WTC11 (cell line): Measurements from ENCODE around the gene SCUBE1. TPM values are rescaled to one million over a fixed set of nuclear protein-coding genes. Genes with fewer than 3 reads are reported as not detected.

Source experiments
- ATAC-seq: fragments of 200-7000 bp; cut with Tn5 transposase; 2 replicates; pipeline ENCODE4 v1.10.0; 2021; ENCODE audit warnings: mild to moderate bottlenecking, moderate library complexity
- CTCF ChIA-PET: fragments of 300-600 bp; sonication (Branson Sonifier 250); formaldehyde crosslinking; loops from one replicate; lab custom pipeline; 2021; ENCODE audit warnings: antibody characterized with exemption; lab: Charles Lee
- POLR2A ChIA-PET: fragments of 350-600 bp; sonication (Branson Sonifier 250); formaldehyde crosslinking; loops from one replicate; lab custom pipeline; 2021; ENCODE audit warnings: antibody characterized with exemption; lab: Charles Lee
- DNase-seq: peaks from one replicate; pipeline ENCODE4 v3.0.0; 2021; ENCODE audit warnings: low spot score
- H3K27ac Mint-ChIP-seq: 2 replicates; pipeline ENCODE4 v1.8.0; 2021; ENCODE audit warnings: mixed read lengths
- H3K27me3 Mint-ChIP-seq: 2 replicates; pipeline ENCODE4 v1.8.0; 2021; ENCODE audit warnings: low read depth, mild to moderate bottlenecking, moderate library complexity, mixed read lengths
- H3K36me3 Mint-ChIP-seq: 2 replicates; pipeline ENCODE4 v1.8.0; 2021; ENCODE audit warnings: mixed read lengths
- H3K4me1 Mint-ChIP-seq: 2 replicates; pipeline ENCODE4 v1.8.0; 2022; ENCODE audit warnings: mixed read lengths
- H3K4me3 Mint-ChIP-seq: 2 replicates; pipeline ENCODE4 v1.8.0; 2021; ENCODE audit warnings: mild to moderate bottlenecking, moderate library complexity, mixed read lengths
- H3K9me3 Mint-ChIP-seq: 2 replicates; pipeline ENCODE4 v1.8.0; 2021; ENCODE audit warnings: mixed read lengths
- ATF1 ChIP-seq: sonication (generic); formaldehyde crosslinking; IDR thresholded peaks from 2 replicates; pipeline ENCODE4 v1.8.1; 2023; ENCODE audit warnings: mild to moderate bottlenecking, moderate library complexity, missing genetic modification reagents
- CREB1 ChIP-seq: sonication (generic); formaldehyde crosslinking; IDR thresholded peaks from 2 replicates; pipeline ENCODE4 v1.8.0; 2023; ENCODE audit warnings: mild to moderate bottlenecking, missing genetic modification reagents
- GTF2I ChIP-seq: fragments of 250-450 bp; sonication (Bioruptor Pico); conservative IDR thresholded peaks from 2 replicates; pipeline ENCODE4 v1.4.0; 2021; ENCODE audit warnings: mild to moderate bottlenecking
- IRF2 ChIP-seq: sonication (generic); formaldehyde crosslinking; IDR thresholded peaks from 2 replicates; pipeline ENCODE4 v1.8.0; 2022; ENCODE audit warnings: low read depth, missing genetic modification reagents, borderline replicate concordance
- NFYB ChIP-seq: sonication (generic); formaldehyde crosslinking; conservative IDR thresholded peaks from 2 replicates; pipeline ENCODE4 v1.8.0; 2022; ENCODE audit warnings: low read depth, missing genetic modification reagents
- SMAD4 ChIP-seq: sonication (generic); formaldehyde crosslinking; IDR thresholded peaks from 2 replicates; pipeline ENCODE4 v1.8.0; 2022; ENCODE audit warnings: mild to moderate bottlenecking, missing genetic modification reagents
- SP1 ChIP-seq: sonication (generic); formaldehyde crosslinking; conservative IDR thresholded peaks from 2 replicates; pipeline ENCODE4 v1.8.1; 2022; ENCODE audit warnings: missing genetic modification reagents
- ZNF263 ChIP-seq: sonication (generic); formaldehyde crosslinking; IDR thresholded peaks from 2 replicates; pipeline ENCODE4 v1.8.1; 2022; ENCODE audit warnings: low read depth, mild to moderate bottlenecking, moderate library complexity, missing genetic modification reagents
- ZNF317 ChIP-seq: sonication (generic); formaldehyde crosslinking; IDR thresholded peaks from 2 replicates; pipeline ENCODE4 v1.8.1; 2023; ENCODE audit warnings: low read depth, mild to moderate bottlenecking, moderate library complexity, missing genetic modification reagents, borderline replicate concordance
- total RNA-seq: library from RNA; stranded (reverse); gene quantifications from 3 replicates; pipeline ENCODE4 v1.2.3, GENCODE V29; 2021
- TF ChIP-seq, protein P1 (sequence below): sonication (generic); formaldehyde crosslinking; IDR thresholded peaks from 2 replicates; pipeline ENCODE4 v1.8.1; 2023; ENCODE audit warnings: mild to moderate bottlenecking, missing genetic modification reagents, moderate library complexity
- TF ChIP-seq, protein P2 (sequence below): fragments of 250-450 bp; sonication (Bioruptor Pico); IDR thresholded peaks from 2 replicates; pipeline ENCODE4 v1.9.0; 2021; ENCODE audit warnings: mild to moderate bottlenecking
- TF ChIP-seq, protein P3 (sequence below): sonication (generic); formaldehyde crosslinking; IDR thresholded peaks from 2 replicates; pipeline ENCODE4 v1.8.1; 2023; ENCODE audit warnings: mild to moderate bottlenecking, missing genetic modification reagents
- TF ChIP-seq, protein P4 (sequence below): sonication (generic); formaldehyde crosslinking; IDR thresholded peaks from 2 replicates; pipeline ENCODE4 v1.8.1; 2022; ENCODE audit warnings: mild to moderate bottlenecking, missing genetic modification reagents, moderate library complexity, borderline replicate concordance
- TF ChIP-seq, protein P5 (sequence below): sonication (generic); formaldehyde crosslinking; conservative IDR thresholded peaks from 2 replicates; pipeline ENCODE4 v1.8.1; 2022; ENCODE audit warnings: mild to moderate bottlenecking, missing genetic modification reagents
- TF ChIP-seq, protein P6 (sequence below): sonication (generic); formaldehyde crosslinking; IDR thresholded peaks from 2 replicates; pipeline ENCODE4 v1.8.0; 2022; ENCODE audit warnings: mild to moderate bottlenecking, missing genetic modification reagents
- TF ChIP-seq, protein P7 (sequence below): sonication (generic); formaldehyde crosslinking; IDR thresholded peaks from 2 replicates; pipeline ENCODE4 v1.8.1; 2023; ENCODE audit warnings: mild to moderate bottlenecking, missing genetic modification reagents, borderline replicate concordance
- TF ChIP-seq, protein P8 (sequence below): sonication (generic); formaldehyde crosslinking; IDR thresholded peaks from 2 replicates; pipeline ENCODE4 v1.8.0; 2023; ENCODE audit warnings: mild to moderate bottlenecking, missing genetic modification reagents
- TF ChIP-seq, protein P9 (sequence below): fragments of 250-450 bp; sonication (Bioruptor Pico); IDR thresholded peaks from 2 replicates; pipeline ENCODE4 v2.1.2; 2022; ENCODE audit warnings: mild to moderate bottlenecking, moderate library complexity

Gene SCUBE1
- total RNA-seq, 1 experiment from 2014 or later: 6.9 TPM

DNA sequence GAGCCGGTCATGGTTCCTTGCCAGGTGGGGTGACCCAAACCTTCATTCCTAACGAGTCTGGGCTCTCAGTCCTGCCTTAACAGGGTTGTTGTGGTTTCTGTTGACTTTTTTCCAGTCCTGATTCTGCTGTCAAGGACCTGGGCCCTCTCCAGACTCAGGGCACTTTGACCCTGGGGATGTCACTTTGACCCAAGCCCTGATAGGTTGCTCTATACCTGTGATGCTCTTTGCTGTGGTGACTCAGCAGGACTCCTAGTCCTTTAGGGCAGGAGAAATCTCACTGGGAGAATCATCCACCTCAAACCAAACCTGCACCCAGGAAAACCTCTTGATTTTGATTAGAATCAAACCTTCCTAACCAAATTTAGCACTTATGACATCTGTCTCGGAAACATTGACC lies 48.1 kb upstream of the SCUBE1 start:
- H3K4me1 Mint-ChIP-seq: peaks cover 16% of the 10 kb centered on the region
- no peak overlapping the region for H3K27ac Mint-ChIP-seq
- DNase-seq: no peak
- POLR2A ChIA-PET: no interaction called here
- H3K36me3 Mint-ChIP-seq: no peaks in the 10 kb centered on the region
- ATAC-seq: no peak
- no peak overlapping the region for H3K4me3 Mint-ChIP-seq
- TF ChIP-seq GTF2I (CRISPR knock-in tag) (no peak), SP1 (no peak), NFYB (no peak), ZNF317 (CRISPR knock-in tag) (no peak), SMAD4 (CRISPR knock-in tag) (no peak), CREB1 (no peak), ATF1 (CRISPR knock-in tag) (no peak)
- TF ChIP-seq, protein P1, sequence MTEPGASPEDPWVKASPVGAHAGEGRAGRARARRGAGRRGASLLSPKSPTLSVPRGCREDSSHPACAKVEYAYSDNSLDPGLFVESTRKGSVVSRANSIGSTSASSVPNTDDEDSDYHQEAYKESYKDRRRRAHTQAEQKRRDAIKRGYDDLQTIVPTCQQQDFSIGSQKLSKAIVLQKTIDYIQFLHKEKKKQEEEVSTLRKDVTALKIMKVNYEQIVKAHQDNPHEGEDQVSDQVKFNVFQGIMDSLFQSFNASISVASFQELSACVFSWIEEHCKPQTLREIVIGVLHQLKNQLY (CRISPR knock-in tag): no peak
- TF ChIP-seq, protein P2, sequence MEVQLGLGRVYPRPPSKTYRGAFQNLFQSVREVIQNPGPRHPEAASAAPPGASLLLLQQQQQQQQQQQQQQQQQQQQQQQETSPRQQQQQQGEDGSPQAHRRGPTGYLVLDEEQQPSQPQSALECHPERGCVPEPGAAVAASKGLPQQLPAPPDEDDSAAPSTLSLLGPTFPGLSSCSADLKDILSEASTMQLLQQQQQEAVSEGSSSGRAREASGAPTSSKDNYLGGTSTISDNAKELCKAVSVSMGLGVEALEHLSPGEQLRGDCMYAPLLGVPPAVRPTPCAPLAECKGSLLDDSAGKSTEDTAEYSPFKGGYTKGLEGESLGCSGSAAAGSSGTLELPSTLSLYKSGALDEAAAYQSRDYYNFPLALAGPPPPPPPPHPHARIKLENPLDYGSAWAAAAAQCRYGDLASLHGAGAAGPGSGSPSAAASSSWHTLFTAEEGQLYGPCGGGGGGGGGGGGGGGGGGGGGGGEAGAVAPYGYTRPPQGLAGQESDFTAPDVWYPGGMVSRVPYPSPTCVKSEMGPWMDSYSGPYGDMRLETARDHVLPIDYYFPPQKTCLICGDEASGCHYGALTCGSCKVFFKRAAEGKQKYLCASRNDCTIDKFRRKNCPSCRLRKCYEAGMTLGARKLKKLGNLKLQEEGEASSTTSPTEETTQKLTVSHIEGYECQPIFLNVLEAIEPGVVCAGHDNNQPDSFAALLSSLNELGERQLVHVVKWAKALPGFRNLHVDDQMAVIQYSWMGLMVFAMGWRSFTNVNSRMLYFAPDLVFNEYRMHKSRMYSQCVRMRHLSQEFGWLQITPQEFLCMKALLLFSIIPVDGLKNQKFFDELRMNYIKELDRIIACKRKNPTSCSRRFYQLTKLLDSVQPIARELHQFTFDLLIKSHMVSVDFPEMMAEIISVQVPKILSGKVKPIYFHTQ (CRISPR knock-in tag): no peak
- TF ChIP-seq, protein P3, sequence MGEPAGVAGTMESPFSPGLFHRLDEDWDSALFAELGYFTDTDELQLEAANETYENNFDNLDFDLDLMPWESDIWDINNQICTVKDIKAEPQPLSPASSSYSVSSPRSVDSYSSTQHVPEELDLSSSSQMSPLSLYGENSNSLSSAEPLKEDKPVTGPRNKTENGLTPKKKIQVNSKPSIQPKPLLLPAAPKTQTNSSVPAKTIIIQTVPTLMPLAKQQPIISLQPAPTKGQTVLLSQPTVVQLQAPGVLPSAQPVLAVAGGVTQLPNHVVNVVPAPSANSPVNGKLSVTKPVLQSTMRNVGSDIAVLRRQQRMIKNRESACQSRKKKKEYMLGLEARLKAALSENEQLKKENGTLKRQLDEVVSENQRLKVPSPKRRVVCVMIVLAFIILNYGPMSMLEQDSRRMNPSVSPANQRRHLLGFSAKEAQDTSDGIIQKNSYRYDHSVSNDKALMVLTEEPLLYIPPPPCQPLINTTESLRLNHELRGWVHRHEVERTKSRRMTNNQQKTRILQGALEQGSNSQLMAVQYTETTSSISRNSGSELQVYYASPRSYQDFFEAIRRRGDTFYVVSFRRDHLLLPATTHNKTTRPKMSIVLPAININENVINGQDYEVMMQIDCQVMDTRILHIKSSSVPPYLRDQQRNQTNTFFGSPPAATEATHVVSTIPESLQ (CRISPR knock-in tag): no peak
- TF ChIP-seq, protein P4, sequence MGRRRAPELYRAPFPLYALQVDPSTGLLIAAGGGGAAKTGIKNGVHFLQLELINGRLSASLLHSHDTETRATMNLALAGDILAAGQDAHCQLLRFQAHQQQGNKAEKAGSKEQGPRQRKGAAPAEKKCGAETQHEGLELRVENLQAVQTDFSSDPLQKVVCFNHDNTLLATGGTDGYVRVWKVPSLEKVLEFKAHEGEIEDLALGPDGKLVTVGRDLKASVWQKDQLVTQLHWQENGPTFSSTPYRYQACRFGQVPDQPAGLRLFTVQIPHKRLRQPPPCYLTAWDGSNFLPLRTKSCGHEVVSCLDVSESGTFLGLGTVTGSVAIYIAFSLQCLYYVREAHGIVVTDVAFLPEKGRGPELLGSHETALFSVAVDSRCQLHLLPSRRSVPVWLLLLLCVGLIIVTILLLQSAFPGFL (CRISPR knock-in tag): no peak
- TF ChIP-seq, protein P5, sequence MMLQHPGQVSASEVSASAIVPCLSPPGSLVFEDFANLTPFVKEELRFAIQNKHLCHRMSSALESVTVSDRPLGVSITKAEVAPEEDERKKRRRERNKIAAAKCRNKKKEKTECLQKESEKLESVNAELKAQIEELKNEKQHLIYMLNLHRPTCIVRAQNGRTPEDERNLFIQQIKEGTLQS: no peak
- TF ChIP-seq, protein P6, sequence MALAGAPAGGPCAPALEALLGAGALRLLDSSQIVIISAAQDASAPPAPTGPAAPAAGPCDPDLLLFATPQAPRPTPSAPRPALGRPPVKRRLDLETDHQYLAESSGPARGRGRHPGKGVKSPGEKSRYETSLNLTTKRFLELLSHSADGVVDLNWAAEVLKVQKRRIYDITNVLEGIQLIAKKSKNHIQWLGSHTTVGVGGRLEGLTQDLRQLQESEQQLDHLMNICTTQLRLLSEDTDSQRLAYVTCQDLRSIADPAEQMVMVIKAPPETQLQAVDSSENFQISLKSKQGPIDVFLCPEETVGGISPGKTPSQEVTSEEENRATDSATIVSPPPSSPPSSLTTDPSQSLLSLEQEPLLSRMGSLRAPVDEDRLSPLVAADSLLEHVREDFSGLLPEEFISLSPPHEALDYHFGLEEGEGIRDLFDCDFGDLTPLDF (CRISPR knock-in tag): no peak
- H3K27me3 Mint-ChIP-seq: peaks cover 15% of the 10 kb centered on the region
- CTCF ChIA-PET: interaction anchor here (1.4 kb wide), 1 partner anchor 45 kb away, joined by 4 read pairs; no protein-coding TSS in a partner anchor
- H3K9me3 Mint-ChIP-seq: no peaks in the 10 kb centered on the region

DNA sequence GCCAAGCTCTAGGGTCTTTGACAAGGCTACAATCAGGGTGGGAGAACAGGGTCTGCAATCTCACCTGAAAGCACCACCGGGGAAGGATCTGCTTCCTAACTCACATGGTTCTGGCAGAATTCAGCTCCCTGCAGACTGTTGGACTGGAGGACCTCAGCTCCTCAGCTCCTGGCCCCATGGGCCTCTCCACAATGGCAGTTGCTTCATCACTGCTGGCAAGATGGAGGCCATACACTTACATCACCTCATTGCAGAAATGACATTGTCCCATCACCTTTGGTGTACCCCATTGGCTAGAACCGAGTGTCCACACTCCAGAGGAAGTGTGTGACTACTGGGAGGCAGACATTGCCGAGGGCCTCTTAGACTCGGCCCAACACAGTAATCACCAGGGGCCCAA lies 47.7 kb upstream of the SCUBE1 start:
- H3K4me3 Mint-ChIP-seq: no peak overlapping the region
- no peaks in the 10 kb centered on the region for H3K36me3 Mint-ChIP-seq
- no peak for ATAC-seq
- ChIA-PET POLR2A (no interaction called here), CTCF (interaction anchor here (0.7 to 1.4 kb wide), 2 partner anchors 45 to 353 kb away, joined by 4 read pairs; no protein-coding TSS in a partner anchor)
- H3K4me1 Mint-ChIP-seq: peaks cover 16% of the 10 kb centered on the region
- H3K9me3 Mint-ChIP-seq: no peaks in the 10 kb centered on the region
- H3K27ac Mint-ChIP-seq: no peak overlapping the region
- peaks cover 18% of the 10 kb centered on the region for H3K27me3 Mint-ChIP-seq
- no peak for DNase-seq
- no peak for TF ChIP-seq IRF2
- TF ChIP-seq, protein P7, sequence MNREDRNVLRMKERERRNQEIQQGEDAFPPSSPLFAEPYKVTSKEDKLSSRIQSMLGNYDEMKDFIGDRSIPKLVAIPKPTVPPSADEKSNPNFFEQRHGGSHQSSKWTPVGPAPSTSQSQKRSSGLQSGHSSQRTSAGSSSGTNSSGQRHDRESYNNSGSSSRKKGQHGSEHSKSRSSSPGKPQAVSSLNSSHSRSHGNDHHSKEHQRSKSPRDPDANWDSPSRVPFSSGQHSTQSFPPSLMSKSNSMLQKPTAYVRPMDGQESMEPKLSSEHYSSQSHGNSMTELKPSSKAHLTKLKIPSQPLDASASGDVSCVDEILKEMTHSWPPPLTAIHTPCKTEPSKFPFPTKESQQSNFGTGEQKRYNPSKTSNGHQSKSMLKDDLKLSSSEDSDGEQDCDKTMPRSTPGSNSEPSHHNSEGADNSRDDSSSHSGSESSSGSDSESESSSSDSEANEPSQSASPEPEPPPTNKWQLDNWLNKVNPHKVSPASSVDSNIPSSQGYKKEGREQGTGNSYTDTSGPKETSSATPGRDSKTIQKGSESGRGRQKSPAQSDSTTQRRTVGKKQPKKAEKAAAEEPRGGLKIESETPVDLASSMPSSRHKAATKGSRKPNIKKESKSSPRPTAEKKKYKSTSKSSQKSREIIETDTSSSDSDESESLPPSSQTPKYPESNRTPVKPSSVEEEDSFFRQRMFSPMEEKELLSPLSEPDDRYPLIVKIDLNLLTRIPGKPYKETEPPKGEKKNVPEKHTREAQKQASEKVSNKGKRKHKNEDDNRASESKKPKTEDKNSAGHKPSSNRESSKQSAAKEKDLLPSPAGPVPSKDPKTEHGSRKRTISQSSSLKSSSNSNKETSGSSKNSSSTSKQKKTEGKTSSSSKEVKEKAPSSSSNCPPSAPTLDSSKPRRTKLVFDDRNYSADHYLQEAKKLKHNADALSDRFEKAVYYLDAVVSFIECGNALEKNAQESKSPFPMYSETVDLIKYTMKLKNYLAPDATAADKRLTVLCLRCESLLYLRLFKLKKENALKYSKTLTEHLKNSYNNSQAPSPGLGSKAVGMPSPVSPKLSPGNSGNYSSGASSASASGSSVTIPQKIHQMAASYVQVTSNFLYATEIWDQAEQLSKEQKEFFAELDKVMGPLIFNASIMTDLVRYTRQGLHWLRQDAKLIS (CRISPR knock-in tag): no peak
- TF ChIP-seq, protein P8, sequence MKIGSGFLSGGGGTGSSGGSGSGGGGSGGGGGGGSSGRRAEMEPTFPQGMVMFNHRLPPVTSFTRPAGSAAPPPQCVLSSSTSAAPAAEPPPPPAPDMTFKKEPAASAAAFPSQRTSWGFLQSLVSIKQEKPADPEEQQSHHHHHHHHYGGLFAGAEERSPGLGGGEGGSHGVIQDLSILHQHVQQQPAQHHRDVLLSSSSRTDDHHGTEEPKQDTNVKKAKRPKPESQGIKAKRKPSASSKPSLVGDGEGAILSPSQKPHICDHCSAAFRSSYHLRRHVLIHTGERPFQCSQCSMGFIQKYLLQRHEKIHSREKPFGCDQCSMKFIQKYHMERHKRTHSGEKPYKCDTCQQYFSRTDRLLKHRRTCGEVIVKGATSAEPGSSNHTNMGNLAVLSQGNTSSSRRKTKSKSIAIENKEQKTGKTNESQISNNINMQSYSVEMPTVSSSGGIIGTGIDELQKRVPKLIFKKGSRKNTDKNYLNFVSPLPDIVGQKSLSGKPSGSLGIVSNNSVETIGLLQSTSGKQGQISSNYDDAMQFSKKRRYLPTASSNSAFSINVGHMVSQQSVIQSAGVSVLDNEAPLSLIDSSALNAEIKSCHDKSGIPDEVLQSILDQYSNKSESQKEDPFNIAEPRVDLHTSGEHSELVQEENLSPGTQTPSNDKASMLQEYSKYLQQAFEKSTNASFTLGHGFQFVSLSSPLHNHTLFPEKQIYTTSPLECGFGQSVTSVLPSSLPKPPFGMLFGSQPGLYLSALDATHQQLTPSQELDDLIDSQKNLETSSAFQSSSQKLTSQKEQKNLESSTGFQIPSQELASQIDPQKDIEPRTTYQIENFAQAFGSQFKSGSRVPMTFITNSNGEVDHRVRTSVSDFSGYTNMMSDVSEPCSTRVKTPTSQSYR: no peak
- TF ChIP-seq, protein P9, sequence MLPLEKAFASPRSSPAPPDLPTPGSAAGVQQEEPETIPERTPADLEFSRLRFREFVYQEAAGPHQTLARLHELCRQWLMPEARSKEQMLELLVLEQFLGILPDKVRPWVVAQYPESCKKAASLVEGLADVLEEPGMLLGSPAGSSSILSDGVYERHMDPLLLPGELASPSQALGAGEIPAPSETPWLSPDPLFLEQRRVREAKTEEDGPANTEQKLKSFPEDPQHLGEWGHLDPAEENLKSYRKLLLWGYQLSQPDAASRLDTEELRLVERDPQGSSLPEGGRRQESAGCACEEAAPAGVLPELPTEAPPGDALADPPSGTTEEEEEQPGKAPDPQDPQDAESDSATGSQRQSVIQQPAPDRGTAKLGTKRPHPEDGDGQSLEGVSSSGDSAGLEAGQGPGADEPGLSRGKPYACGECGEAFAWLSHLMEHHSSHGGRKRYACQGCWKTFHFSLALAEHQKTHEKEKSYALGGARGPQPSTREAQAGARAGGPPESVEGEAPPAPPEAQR (CRISPR knock-in tag): no peak
- no peak for TF ChIP-seq ZNF263 (CRISPR knock-in tag)
